ENCODE data around the gene IMPDH2.
A peak's percentile ranks its signal among the peaks of the same experiment; 100 is the strongest.

IMPDH2 gene

GRCh38 chr3:48999085-48999858 lies 29.9 kb downstream of the IMPDH2 start:
- Histone ChIP-seq H3K27ac (no peak overlapping the region), H3K27me3 (replicated peaks) (no peaks in the 10 kb centered on the region), H3K36me3 (replicated peaks) (peaks cover 2% of the 10 kb centered on the region), H3K4me3 (ENCODE audit: low read depth, low read length) (no peak overlapping the region)
- in situ Hi-C loops (cut with HindIII; ENCODE audit: low pct_ligation_motif_present, low sequenced_read_pairs): no loop called here
- TF ChIP-seq CTCF (IDR thresholded peaks at IDR 0.05; ENCODE audit: low read depth, low read length, missing control alignments): no peak
- no peak for DNase-seq

GRCh38 chr3:48997714-48998637 lies 31.2 kb downstream of the IMPDH2 start:
- H3K36me3 ChIP-seq (replicated peaks): peaks cover 2% of the 10 kb centered on the region
- TF ChIP-seq CTCF (IDR thresholded peaks at IDR 0.05; ENCODE audit: low read depth, low read length, missing control alignments): no peak

GRCh38 chr3:48997102-48997635 lies 32.0 kb downstream of the IMPDH2 start:
- H3K27ac ChIP-seq: no peak overlapping the region
- DNase-seq: no peak
- in situ Hi-C loops (cut with HindIII; ENCODE audit: low pct_ligation_motif_present, low sequenced_read_pairs): no loop called here
- H3K36me3 ChIP-seq (replicated peaks): peaks cover 2% of the 10 kb centered on the region
- H3K27me3 ChIP-seq (replicated peaks): no peaks in the 10 kb centered on the region
- TF ChIP-seq CTCF (IDR thresholded peaks at IDR 0.05; ENCODE audit: low read depth, low read length, missing control alignments): peak; percentile 14
- H3K4me3 ChIP-seq (ENCODE audit: low read depth, low read length): no peak overlapping the region

More at GRCh38 chr3:48997714-48998637, 31.2 kb downstream of the IMPDH2 start:
- no peak for DNase-seq
- Histone ChIP-seq H3K4me3 (ENCODE audit: low read depth, low read length) (no peak overlapping the region), H3K27me3 (replicated peaks) (no peaks in the 10 kb centered on the region), H3K27ac (no peak overlapping the region)
- in situ Hi-C loops (cut with HindIII; ENCODE audit: low pct_ligation_motif_present, low sequenced_read_pairs): no loop called here

- H3K4me3 ChIP-seq (ENCODE audit: low read depth, low read length): no peak overlapping the region
- H3K36me3 ChIP-seq (replicated peaks): peaks cover 2% of the 10 kb centered on the region
- no peak for TF ChIP-seq CTCF (IDR thresholded peaks at IDR 0.05; ENCODE audit: low read depth, low read length, missing control alignments)
- in situ Hi-C loops (cut with HindIII; ENCODE audit: low pct_ligation_motif_present, low sequenced_read_pairs): no loop called here
- H3K27ac ChIP-seq: no peak overlapping the region
- no peaks in the 10 kb centered on the region for H3K27me3 ChIP-seq (replicated peaks)
- no peak for DNase-seq
These were observed 32.6 kb downstream of the IMPDH2 start for GRCh38 chr3:48996640-48997039.

GRCh38 chr3:48993834-48994233 lies 35.4 kb downstream of the IMPDH2 start:
- DNase-seq: no peak
- Histone ChIP-seq H3K4me3 (ENCODE audit: low read depth, low read length) (no peak overlapping the region), H3K36me3 (replicated peaks) (peaks cover 2% of the 10 kb centered on the region), H3K27me3 (replicated peaks) (no peaks in the 10 kb centered on the region), H3K27ac (no peak overlapping the region)
- in situ Hi-C loops (cut with HindIII; ENCODE audit: low pct_ligation_motif_present, low sequenced_read_pairs): no loop called here
- no peak for TF ChIP-seq CTCF (IDR thresholded peaks at IDR 0.05; ENCODE audit: low read depth, low read length, missing control alignments)

All from brain microvascular endothelial cell (primary cell).